ENCODE measurements around the gene MYO3A. TPM values are rescaled to one million over a fixed set of nuclear protein-coding genes. Genes with fewer than 3 reads are reported as not detected.
A peak's percentile ranks its signal among the peaks of the same experiment; 100 is the strongest.

MYO3A gene
- total and polyA plus RNA-seq, 2 donors (not counting 1 experiment from before 2014, with no cell fraction given) = 0.27 to 1.4 TPM

DNA sequence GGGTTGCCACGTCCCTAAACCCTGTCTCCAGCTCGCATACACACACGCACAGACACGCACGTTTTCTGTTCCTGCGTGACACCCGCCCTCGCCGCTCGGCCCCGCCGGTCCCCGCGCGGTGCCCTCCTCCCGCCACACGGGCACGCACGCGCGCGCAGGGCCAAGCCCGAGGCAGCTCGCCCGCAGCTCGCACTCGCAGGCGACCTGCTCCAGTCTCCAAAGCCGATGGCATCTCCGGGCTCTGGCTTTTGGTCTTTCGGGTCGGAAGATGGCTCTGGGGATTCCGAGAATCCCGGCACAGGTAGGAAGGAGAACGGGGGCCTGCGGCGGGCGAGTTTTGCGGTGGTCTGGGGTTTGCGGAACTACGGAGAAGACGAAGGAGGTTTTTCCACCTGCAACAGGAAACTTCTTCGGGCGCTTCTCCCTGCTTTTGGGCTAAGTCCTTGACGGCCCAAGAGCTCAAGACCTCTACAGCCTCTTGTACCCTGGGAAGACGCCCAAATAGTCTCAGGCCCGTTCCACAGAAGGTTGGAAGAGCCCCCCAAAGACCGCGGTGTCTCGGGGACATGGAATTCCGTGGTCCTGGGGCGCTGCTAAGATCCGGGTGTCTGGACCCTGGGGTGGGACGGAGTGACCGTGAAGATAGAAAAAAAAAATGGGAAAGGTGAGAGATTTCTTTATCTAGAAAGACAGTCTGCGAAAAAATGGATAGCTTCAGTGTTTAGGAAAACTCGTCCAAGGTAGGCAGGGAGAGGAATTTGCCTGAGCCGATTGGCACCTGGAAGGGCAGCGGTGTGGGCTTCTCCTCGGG lies 282.8 kb downstream of the MYO3A start, which contains the start of gene GAD2:
Gene GAD2 (plus strand): TSS at position 190 of the 811 bp plus-strand sequence. CDS start 36 bp downstream, at position 226.
- intact Hi-C loops (cut with micrococcal nuclease) = no loop called here
- H3K4me1 Mint-ChIP-seq = peaks cover 31% of the 10 kb centered on the region
- Histone ChIP-seq H3K27me3 (replicated peaks in 1 of 4; ENCODE audit: control extremely low read depth in 1 of 4, control insufficient read depth in 3 of 4, insufficient read depth in 4 of 4, low read length in 3 of 4) (peaks cover 0 to 78% (median 53%) of the 10 kb centered on the region in 4 experiments), H3K4me1 (ENCODE audit: control insufficient read depth in 2 of 2, insufficient read depth in 2 of 2, low read length in 2 of 2) (peaks cover 35 to 48% of the 10 kb centered on the region in 2 donors), H3K4me2 (replicated peaks; ENCODE audit: low read depth, low read length, poor library complexity, severe bottlenecking) (peak within 1 kb of the TSS; percentile 66), H3K79me2 (ENCODE audit: control insufficient read depth, insufficient read depth, low read length) (no peaks in the 10 kb centered on the region), H2AFZ (ENCODE audit: insufficient read depth, low read depth, low read length, poor library complexity, severe bottlenecking) (peak within 1 kb of the TSS; percentile 28), H3K36me3 (replicated peaks in 1 of 2; ENCODE audit: control extremely low read depth in 1 of 2, control insufficient read depth in 1 of 2, extremely low read depth in 1 of 2, insufficient read depth in 2 of 2, low read length in 1 of 2) (no peaks in the 10 kb centered on the region), H3K27ac (ENCODE audit: low read length in 2 of 2) (no peak within 1 kb of the TSS), H3K9ac (ENCODE audit: low read length) (peak within 1 kb of the TSS; percentile 45), H3K9me3 (ENCODE audit: control extremely low read depth in 1 of 3, control insufficient read depth in 2 of 3, insufficient read depth in 1 of 3, low read length in 2 of 3) (peaks cover 0 to 30% (median 0%) of the 10 kb centered on the region in 3 donors), H4K20me1 (ENCODE audit: control insufficient read depth, insufficient read depth, low read length, poor library complexity, severe bottlenecking) (no peaks in the 10 kb centered on the region), H3K4me3 (ENCODE audit: control extremely low read depth in 1 of 5, extremely low read depth in 1 of 5, insufficient read depth in 1 of 5, low read depth in 2 of 5, low read length in 4 of 5) (peak within 1 kb of the TSS in 3 of 5 experiments; percentile 25 to 46 (median 27))
- ChIA-PET CTCF (no interaction called here), POLR2A (no interaction called here)
- TF ChIP-seq EZH2 (IDR thresholded peaks at IDR 0.05; ENCODE audit: borderline replicate concordance, insufficient read depth, low read depth, low read length, poor library complexity, severe bottlenecking) = no peak
- TF ChIP-seq, protein P1, sequence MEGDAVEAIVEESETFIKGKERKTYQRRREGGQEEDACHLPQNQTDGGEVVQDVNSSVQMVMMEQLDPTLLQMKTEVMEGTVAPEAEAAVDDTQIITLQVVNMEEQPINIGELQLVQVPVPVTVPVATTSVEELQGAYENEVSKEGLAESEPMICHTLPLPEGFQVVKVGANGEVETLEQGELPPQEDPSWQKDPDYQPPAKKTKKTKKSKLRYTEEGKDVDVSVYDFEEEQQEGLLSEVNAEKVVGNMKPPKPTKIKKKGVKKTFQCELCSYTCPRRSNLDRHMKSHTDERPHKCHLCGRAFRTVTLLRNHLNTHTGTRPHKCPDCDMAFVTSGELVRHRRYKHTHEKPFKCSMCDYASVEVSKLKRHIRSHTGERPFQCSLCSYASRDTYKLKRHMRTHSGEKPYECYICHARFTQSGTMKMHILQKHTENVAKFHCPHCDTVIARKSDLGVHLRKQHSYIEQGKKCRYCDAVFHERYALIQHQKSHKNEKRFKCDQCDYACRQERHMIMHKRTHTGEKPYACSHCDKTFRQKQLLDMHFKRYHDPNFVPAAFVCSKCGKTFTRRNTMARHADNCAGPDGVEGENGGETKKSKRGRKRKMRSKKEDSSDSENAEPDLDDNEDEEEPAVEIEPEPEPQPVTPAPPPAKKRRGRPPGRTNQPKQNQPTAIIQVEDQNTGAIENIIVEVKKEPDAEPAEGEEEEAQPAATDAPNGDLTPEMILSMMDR (IDR thresholded peaks at IDR 0.05) = no peak
- DNase-seq = peak; percentile 4
- no peak for ATAC-seq (ENCODE audit: low read depth)
- H3K4me3 Mint-ChIP-seq = peak within 1 kb of the TSS; percentile 71
- WGBS (ENCODE audit: insufficient coverage) = 6% methylated on average over 59 of the region's 60 CpGs
- no peak within 1 kb of the TSS for H3K27ac Mint-ChIP-seq
- peaks cover 87% of the 10 kb centered on the region for H3K27me3 Mint-ChIP-seq
- H3K9me3 Mint-ChIP-seq (ENCODE audit: insufficient read depth) = no peaks in the 10 kb centered on the region

Measured in B cell (primary cell).